SH-SY5Y (cell line): Measurements from ENCODE around the gene CFAP298.

Experiments used
- GATA2 ChIP-seq: IDR thresholded peaks from 2 replicates; pipeline ENCODE4 v1.6.1; 2011; ENCODE audit warnings: mild to moderate bottlenecking, low read depth, low read length
- GATA3 ChIP-seq: IDR thresholded peaks from 2 replicates; pipeline ENCODE4 v1.6.1; 2011; ENCODE audit warnings: low read depth, mild to moderate bottlenecking, low read length, moderate library complexity

CFAP298 gene

GRCh38 chr21:32602099-32602498, 10.1 kb downstream of the CFAP298 start:
- TF ChIP-seq GATA3 (no peak), GATA2 (no peak)

- TF ChIP-seq GATA2 (no peak), GATA3 (no peak)
Measured at GRCh38 chr21:32599526-32599925, 12.7 kb downstream of the CFAP298 start.

GRCh38 chr21:32599091-32599490, 13.1 kb downstream of the CFAP298 start:
- no peak for TF ChIP-seq GATA3
- no peak for TF ChIP-seq GATA2

GRCh38 chr21:32597205-32597604, 15.0 kb downstream of the CFAP298 start:
- TF ChIP-seq GATA3 = no peak

GRCh38 chr21:32595431-32595830, 16.7 kb downstream of the CFAP298 start:
- TF ChIP-seq GATA2 = no peak

GRCh38 chr21:32593690-32594089, 18.5 kb downstream of the CFAP298 start:
- no peak for TF ChIP-seq GATA2
- TF ChIP-seq GATA3 = no peak

GRCh38 chr21:32592929-32593502, 19.2 kb downstream of the CFAP298 start:
- TF ChIP-seq GATA2 = no peak
- TF ChIP-seq GATA3 = no peak

GRCh38 chr21:32590130-32590529, 22.0 kb downstream of the CFAP298 start:
- TF ChIP-seq GATA2 (no peak), GATA3 (no peak)

GRCh38 chr21:32587651-32588050, 24.5 kb downstream of the CFAP298 start:
- TF ChIP-seq GATA3 (no peak), GATA2 (no peak)

GRCh38 chr21:32587120-32587519, 25.1 kb downstream of the CFAP298 start:
- TF ChIP-seq GATA3 (no peak), GATA2 (no peak)

GRCh38 chr21:32585970-32586369, 26.2 kb downstream of the CFAP298 start:
- TF ChIP-seq GATA3 (no peak), GATA2 (no peak)

- TF ChIP-seq GATA3 (no peak), GATA2 (no peak)
Measured at GRCh38 chr21:32585042-32585710, 27.0 kb downstream of the CFAP298 start, which contains the start of gene TCP10L. TCP10L (minus strand) TSS chr21:32585523; CDS start chr21:32584304, 1,219 bp downstream.

GRCh38 chr21:32584472-32584871, 27.7 kb downstream of the CFAP298 start:
- TF ChIP-seq GATA3 (no peak), GATA2 (no peak)

- TF ChIP-seq GATA2 = no peak
- no peak for TF ChIP-seq GATA3
Measured at GRCh38 chr21:32581732-32582131, 30.4 kb downstream of the CFAP298 start.

GRCh38 chr21:32580949-32581348, 31.2 kb downstream of the CFAP298 start:
- TF ChIP-seq GATA3 = no peak
- TF ChIP-seq GATA2 = no peak
